Measurements from ENCODE around the gene KIAA1217.

- TF ChIP-seq CTCF (conservative IDR thresholded peaks at IDR 0.05) (no peak), ZFX (IDR thresholded peaks at IDR 0.05) (no peak)
These were observed 173.6 kb downstream of the KIAA1217 start for GRCh38 chr10:24382596-24382978.
